HL-60 (cell line): ENCODE measurements around the gene MRPS34.

Source experiments
- DNase-seq, 2 experiments: peaks; one replicate each; pipeline ENCODE4 v3.0.0-alpha.2; 2010 to 2020; ENCODE audit warnings: low read depth in 1 of 2, low spot score in 1 of 2
- H3K27ac ChIP-seq: fragments of 250-450 bp; sonication (Bioruptor Pico); replicated peaks from 2 replicates; pipeline ENCODE4 v1.5.1; 2020; ENCODE audit warnings: mild to moderate bottlenecking, moderate library complexity
- H3K27me3 ChIP-seq: fragments of 250-450 bp; sonication (Bioruptor Pico); 2 replicates; pipeline ENCODE4 v1.5.1; 2021; ENCODE audit warnings: mild to moderate bottlenecking, moderate library complexity; ENCODE audit not compliant: insufficient read depth, poor library complexity, severe bottlenecking
- H3K4me3 ChIP-seq: replicated peaks from 2 replicates; pipeline ENCODE4 v1.5.1; 2011; ENCODE audit warnings: mild to moderate bottlenecking, control low read depth, low read length; ENCODE audit not compliant: insufficient read depth
- CTCF ChIP-seq: IDR thresholded peaks from one replicate; pipeline ENCODE4 v1.5.1; 2011; ENCODE audit warnings: low read length, control low read depth, inconsistent platforms; ENCODE audit not compliant: insufficient read depth
- GABPA ChIP-seq: IDR thresholded peaks from 2 replicates; pipeline ENCODE4 v1.6.1; 2012; ENCODE audit warnings: low read depth
- POLR2AphosphoS5 ChIP-seq: IDR thresholded peaks from 2 replicates; pipeline ENCODE4 v1.6.1; 2012; ENCODE audit warnings: low read depth
- REST ChIP-seq: IDR thresholded peaks from 2 replicates; pipeline ENCODE4 v1.6.1; 2012; ENCODE audit warnings: low read depth; ENCODE audit not compliant: insufficient replicate concordance
- SPI1 ChIP-seq: IDR thresholded peaks from 2 replicates; pipeline ENCODE4 v1.6.1; 2012; ENCODE audit warnings: low read depth, mild to moderate bottlenecking, borderline replicate concordance

MRPS34 gene

GRCh38 chr16:1747934-1748333 lies 25.0 kb downstream of the MRPS34 start:
- DNase-seq, result no peak

GRCh38 chr16:1746693-1747195 lies 26.2 kb downstream of the MRPS34 start:
- no peak overlapping the region for H3K4me3 ChIP-seq
- no peaks in the 10 kb centered on the region for H3K27me3 ChIP-seq
- no peak overlapping the region for H3K27ac ChIP-seq
- DNase-seq, result no peak
- TF ChIP-seq SPI1, result no peak
- no peak for TF ChIP-seq CTCF
- TF ChIP-seq GABPA, result no peak
- no peak for TF ChIP-seq POLR2AphosphoS5
- no peak for TF ChIP-seq REST

More at GRCh38 chr16:1747934-1748333, 25.0 kb downstream of the MRPS34 start:
- TF ChIP-seq GABPA (no peak), SPI1 (no peak), REST (no peak), CTCF (no peak), POLR2AphosphoS5 (no peak)
- H3K27ac ChIP-seq, result no peak overlapping the region
- H3K4me3 ChIP-seq, result no peak overlapping the region
- H3K27me3 ChIP-seq, result no peaks in the 10 kb centered on the region

- H3K27me3 ChIP-seq, result no peaks in the 10 kb centered on the region
- H3K4me3 ChIP-seq, result no peak overlapping the region
- DNase-seq, result no peak
- TF ChIP-seq REST (no peak), CTCF (no peak), SPI1 (no peak), POLR2AphosphoS5 (no peak), GABPA (no peak)
- H3K27ac ChIP-seq, result no peak overlapping the region
Observed at GRCh38 chr16:1745900-1746692, 26.8 kb downstream of the MRPS34 start.
